ENCODE results near the gene ATP1A4. TPM values are rescaled to one million over a fixed set of nuclear protein-coding genes. Genes with fewer than 3 reads are reported as not detected.

The ATP1A4 gene
- total and polyA plus RNA-seq, 2 of the 8 experiments (the other 6 are each of a cell fraction or from before 2014, with no cell fraction given) = 0.48 to 0.61 TPM

- Histone ChIP-seq H3K56ac (replicated peaks; ENCODE audit: insufficient read length, low read depth, low read length) (no peak overlapping the region), H3K18ac (ENCODE audit: extremely low read depth, low read length) (no peak overlapping the region), H4K8ac (ENCODE audit: extremely low read depth, insufficient read depth, low read length) (no peak overlapping the region), H2AFZ (ENCODE audit: low read length) (no peak overlapping the region), H3K79me1 (ENCODE audit: low read depth, low read length) (peaks cover 3% of the 10 kb centered on the region; the same call in 1 of the 2 replicates), H3K79me2 (ENCODE audit: control insufficient read depth in 1 of 2, insufficient read depth in 2 of 2, low read length in 2 of 2) (peaks cover 0 to 8% of the 10 kb centered on the region in 2 experiments; a peak in 1 of 4 replicates), H3K14ac (ENCODE audit: insufficient read length) (no peak overlapping the region), H3K9me3 (ENCODE audit: insufficient read depth in 2 of 2, low read depth in 1 of 2, low read length in 1 of 2) (no peaks in the 10 kb centered on the region), H3K27ac (ENCODE audit: low read depth, low read length) (no peak overlapping the region), H3K4me2 (ENCODE audit: insufficient read depth in 1 of 2, low read depth in 2 of 2, low read length in 2 of 2) (no peak overlapping the region), H3K4ac (replicated peaks; ENCODE audit: insufficient read length, low read depth, low read length) (no peak overlapping the region), H3K27me3 (replicated peaks in 1 of 4; ENCODE audit: control insufficient read depth in 3 of 4, extremely low read depth in 1 of 4, insufficient read depth in 3 of 4, low read length in 3 of 4) (no peaks in the 10 kb centered on the region), H3K4me1 (replicated peaks in 1 of 4; ENCODE audit: control insufficient read depth in 3 of 4, insufficient read depth in 4 of 4, low read length in 3 of 4) (peaks cover 13 to 19% (median 18%) of the 10 kb centered on the region in 4 experiments), H2BK20ac (ENCODE audit: low read length) (no peak overlapping the region), H2AK5ac (ENCODE audit: low read depth, low read length) (no peak overlapping the region), H3K23ac (ENCODE audit: insufficient read length) (no peak overlapping the region), H2BK120ac (replicated peaks; ENCODE audit: low read depth, low read length) (no peak overlapping the region), H3K23me2 (ENCODE audit: low read depth, low read length) (peaks cover 3% of the 10 kb centered on the region; the same call in 1 of the 2 replicates), H2BK5ac (ENCODE audit: low read depth, low read length) (no peak overlapping the region), H3K36me3 (ENCODE audit: control insufficient read depth in 2 of 4, insufficient read depth in 4 of 4, low read length in 3 of 4) (peaks cover 0 to 33% (median 22%) of the 10 kb centered on the region in 4 experiments; a peak in 5 of 8 replicates), H2BK12ac (ENCODE audit: low read depth, low read length) (no peak overlapping the region), H2BK15ac (ENCODE audit: low read length) (no peak overlapping the region), H4K5ac (ENCODE audit: insufficient read length, low read depth, low read length) (no peak overlapping the region), H4K91ac (replicated peaks; ENCODE audit: insufficient read length, low read length) (no peak overlapping the region), H3K9ac (replicated peaks in 1 of 4; ENCODE audit: extremely low read depth in 1 of 4, low read depth in 3 of 4, low read length in 3 of 4) (no peak overlapping the region), H3K4me3 (ENCODE audit: extremely low read depth in 1 of 4, insufficient read depth in 2 of 4, low read depth in 3 of 4, low read length in 4 of 4) (no peak overlapping the region), H4K20me1 (replicated peaks in 1 of 2; ENCODE audit: control insufficient read depth in 1 of 2, insufficient read depth in 2 of 2, low read length in 2 of 2) (peaks cover 0 to 1% of the 10 kb centered on the region in 2 experiments)
- FAIRE-seq = no peak
- no peak for TF ChIP-seq RBBP5 (IDR thresholded peaks at IDR 0.05; ENCODE audit: borderline replicate concordance, low read depth, low read length)
- POLR2A ChIA-PET (ENCODE audit: partially characterized antibody) = interaction anchor here (0.8 to 1.8 kb wide), 4 partner anchors 12 to 102 kb away, joined by 3 to 4 read pairs (median 3); no protein-coding TSS in a partner anchor
- no peak for DNase-seq (ENCODE audit: low read depth in 1 of 2, low spot score in 2 of 2)
- CTCF ChIA-PET (ENCODE audit: partially characterized antibody) = interaction anchor here (1.0 to 18.1 kb wide), 4 partner anchors 10 to 44 kb away, joined by 3 to 256 read pairs (median 72); partner anchors contain the start of gene ATP1A2
- 95% methylated on average over 1 of the region's 1 CpG; no CpG with 5 or more reads in 1 of the 2 experiments for WGBS, 2 experiments (ENCODE audit: extremely low coverage in 1 of 2, insufficient coverage in 1 of 2, insufficient read length in 1 of 2, insufficient replicate concordance in 2 of 2, low coverage in 1 of 2, low lambda C conversion rate in 2 of 2, missing lambda C conversion rate in 1 of 2)
Observed at GRCh38 chr1:160121388-160121787, 30.0 kb upstream of the ATP1A4 start.
